CD4-positive, alpha-beta T cell treated with Interferon gamma for 1 hour (primary cell): ENCODE measurements around the gene LRP1-AS.

Experiments
- DNase-seq: peaks from one replicate; pipeline ENCODE4 v3.0.0-alpha.2; 2020

Gene LRP1-AS

GRCh38 chr12:57116580-57117281 lies 30.7 kb downstream of the LRP1-AS start:
- DNase-seq: no peak

DNA sequence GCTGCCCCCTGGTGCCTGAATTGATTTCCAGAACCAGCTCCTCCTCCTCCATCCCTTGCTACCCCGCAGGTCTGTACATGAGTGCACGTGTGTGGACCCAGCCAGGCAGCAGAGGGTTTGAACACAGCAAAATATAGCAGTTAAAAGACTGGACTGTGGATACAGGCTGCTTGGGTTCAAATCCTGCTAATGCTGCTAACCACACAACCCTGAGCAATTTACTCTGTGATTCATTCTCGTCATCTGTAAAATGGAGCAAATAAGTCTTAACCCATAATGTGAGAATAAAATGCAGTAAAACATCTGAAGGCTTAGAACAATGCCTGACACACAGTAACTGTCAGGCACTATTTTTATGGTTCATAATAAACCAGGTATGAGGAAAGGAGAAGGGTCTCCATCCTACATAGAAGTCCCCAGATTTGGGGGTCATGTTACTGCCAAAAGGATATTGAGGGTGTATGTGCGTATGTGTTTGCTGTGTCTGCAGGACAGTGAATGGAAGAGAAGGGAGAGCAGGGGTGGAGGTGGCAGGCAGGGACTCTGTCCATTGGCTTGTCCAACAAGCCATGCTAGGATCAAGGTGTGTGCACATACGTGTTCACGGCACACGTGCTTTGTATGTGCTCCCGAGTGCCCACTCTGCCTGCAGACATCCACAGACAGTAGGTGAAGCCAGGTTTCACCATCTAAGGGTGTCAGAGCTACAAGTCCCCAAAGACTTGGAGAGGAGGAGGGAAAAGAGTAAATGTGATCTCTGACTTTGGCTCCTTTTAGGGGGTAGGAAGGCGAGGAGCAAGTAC lies 34.7 kb downstream of the LRP1-AS start:
- no peak for DNase-seq

DNA sequence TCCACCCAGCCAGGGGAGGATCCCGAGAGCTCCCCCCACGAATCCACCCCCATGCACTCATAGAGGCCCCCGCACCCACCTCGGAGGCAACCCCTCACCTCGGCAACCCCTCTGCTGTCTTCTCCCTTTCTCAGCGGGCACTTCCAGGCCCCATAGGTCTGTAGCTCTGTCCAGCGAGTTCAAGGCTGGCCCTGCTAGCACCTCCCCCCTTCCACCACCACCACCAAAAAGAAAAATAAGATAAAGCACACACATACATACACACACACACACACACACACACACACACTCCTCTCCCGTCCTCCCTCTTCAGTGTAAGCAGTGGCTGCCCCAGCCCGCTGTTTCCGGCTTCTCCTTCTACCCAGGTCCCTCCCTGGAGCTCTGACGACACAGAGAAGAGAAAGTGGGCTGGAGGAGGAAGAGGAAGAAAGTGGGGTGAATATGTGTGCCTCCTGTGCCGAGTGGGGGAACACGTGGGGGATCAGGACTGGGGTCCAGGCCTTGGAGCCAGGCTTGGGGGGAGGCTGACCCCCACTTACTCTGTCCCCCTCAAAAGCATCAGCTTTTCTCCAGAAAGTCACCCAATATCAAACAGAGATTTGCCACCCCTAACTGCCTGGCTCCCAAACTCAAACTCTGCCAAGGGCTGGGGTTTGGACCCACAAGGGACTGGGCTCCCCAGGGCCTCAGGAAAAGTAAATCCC lies 36.2 kb downstream of the LRP1-AS start, which contains the start of gene STAT6:
TSS of gene STAT6 (minus strand) at position 332 of the 704 bp plus-strand sequence. CDS start 3,084 bp downstream, outside the sequence.
- peak; percentile 92 for DNase-seq

DNA sequence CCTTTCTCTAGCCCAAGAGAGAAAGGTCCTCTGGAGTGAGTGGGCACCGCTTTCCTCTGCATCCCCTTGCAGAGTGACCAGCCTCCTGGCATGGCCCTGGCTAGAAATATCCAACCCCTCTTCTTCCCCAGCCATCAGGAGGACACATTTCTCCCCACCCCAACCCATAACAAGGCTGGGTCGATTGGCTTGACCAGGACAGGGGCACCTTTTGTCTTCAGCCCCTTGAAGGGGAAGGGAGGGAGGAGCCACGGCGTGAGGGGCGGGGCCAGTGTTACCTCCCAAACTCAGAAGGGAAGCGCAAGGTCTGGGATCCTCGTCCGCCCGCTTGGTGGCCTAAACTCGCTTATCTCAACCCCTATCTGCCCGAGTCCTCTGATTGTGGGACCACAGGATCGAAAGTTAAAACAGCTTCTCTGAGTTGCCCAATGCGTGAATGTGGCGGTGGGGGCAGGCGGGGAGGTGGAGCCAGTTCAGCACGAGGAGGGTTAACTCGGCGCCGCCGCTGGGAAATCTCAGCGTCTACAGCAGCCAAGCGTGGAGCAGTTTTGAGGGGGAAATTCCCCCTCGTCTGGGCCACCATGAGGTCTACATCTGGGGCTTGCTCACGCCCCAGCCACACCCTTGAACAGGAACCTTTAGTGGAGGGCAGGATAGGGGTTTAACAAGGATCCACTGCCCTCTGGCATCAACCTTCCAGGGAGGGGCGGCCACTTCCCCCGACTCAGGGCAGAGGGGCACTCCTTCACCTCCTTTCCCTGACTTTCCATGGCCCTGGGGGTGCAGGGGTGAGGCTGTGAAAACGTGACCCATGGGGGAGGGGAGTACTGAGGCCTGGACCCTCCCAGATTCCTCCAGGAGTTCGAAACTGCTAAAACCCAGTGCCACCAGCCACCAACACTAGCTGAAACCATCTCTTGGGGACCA lies 37.1 kb downstream of the LRP1-AS start:
- peak; percentile 82 for DNase-seq

- DNase-seq: no peak
Observed at GRCh38 chr12:57109207-57110103, 38.0 kb downstream of the LRP1-AS start.

DNA sequence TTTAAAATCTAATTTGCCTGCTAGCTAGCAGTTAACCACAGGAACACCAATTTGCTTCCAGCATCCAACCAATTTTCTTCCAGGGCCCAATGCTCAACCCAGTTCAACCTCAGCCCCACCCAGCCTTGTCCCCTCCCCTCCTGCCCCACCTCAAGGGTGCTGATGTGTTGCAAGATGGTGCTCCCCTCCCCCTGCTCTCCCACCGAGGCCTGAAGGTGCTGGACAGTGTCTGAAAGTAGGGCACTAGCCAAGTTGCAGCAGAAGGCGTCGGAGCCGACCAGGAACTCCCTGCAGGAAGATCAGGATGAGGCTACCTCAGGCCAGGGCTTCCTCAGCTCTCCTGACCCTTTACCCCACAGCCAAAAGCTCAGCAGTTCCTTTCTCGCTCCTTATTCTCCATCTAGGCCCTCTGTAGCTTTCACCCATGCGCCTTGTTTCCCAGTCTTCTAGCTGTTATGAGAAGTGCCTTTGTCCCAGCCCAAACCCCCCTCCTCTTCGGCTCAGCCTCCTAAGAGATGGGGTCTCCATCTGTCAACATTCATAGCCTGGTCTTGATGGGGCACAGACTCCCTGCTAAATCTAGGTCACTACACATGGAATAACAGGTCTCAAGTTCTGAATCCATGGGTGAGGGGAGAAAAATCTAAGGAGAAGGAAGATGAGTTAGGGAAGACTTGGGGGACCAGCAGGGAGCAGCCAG lies 39.8 kb downstream of the LRP1-AS start:
- no peak for DNase-seq

DNA sequence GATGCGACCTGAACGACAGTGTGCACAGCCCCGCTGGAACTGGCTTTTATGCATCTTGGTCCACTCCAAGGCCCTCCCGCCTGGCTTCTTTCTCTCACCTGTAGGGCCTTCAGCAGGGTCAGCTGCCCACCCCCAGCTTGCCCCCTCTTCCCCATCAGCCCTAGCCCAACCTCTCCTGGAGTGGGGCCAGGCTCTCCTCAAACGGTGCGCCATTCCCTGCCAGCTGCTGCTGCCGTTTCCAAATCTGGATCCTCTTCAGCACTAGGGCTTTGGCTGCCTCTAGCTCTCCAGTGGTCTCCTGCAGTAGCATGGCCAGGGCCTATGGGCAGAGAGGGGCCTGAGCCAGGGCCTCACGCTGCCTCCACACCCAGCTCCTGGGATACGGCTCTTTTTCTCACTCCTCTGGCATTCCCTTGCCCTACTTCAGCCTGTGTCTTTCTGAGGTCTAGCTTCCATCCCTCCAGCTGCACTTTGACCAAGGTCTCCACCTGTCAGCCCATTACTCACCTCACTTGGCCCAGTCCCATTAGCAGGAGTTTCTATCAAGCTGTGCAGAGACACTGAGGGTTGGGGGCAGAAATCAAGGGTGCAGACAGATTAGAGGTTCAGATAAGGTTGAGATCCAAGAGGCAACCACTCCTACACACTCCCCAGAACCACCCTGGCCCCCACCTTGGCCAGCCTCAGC lies 41.3 kb downstream of the LRP1-AS start:
- DNase-seq: no peak

DNA sequence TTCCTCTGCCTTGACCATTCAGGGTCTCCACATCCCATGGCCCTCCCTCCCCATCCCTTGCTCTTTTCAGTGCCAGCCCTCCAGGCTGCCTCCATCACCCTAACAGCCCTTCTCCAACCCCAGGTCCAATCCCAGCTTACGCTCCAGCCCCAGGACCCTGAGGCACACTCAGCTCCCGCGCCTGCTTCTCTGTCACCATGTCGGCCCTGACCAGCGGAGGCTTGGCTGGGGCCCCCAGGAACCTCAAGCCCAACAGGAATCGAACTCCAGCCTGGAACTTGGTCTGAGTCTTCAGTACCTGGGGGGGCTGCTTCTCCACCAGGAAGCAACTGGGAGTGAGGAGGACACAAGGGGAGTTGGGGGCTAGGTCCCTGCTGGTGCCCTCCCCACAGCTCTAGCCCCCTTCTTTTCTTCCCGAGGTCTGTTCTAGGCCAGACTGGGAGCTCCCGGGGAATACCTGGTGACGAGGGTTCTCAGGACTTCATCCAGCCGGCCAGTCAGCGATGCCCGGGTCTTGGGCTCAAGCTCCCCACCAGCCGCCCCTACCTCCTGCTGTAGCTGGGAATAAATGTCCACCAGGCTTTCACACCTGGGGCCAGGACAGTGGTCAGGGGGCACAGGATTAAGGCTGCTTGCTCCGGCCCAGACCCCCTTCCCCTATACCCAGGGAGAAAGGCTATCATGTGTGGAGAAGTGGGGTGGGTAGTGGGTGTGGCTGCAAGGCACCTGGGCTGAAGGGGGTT lies 42.2 kb downstream of the LRP1-AS start:
- no peak for DNase-seq

- no peak for DNase-seq
Observed at GRCh38 chr12:57104292-57104910, 43.0 kb downstream of the LRP1-AS start.

DNA sequence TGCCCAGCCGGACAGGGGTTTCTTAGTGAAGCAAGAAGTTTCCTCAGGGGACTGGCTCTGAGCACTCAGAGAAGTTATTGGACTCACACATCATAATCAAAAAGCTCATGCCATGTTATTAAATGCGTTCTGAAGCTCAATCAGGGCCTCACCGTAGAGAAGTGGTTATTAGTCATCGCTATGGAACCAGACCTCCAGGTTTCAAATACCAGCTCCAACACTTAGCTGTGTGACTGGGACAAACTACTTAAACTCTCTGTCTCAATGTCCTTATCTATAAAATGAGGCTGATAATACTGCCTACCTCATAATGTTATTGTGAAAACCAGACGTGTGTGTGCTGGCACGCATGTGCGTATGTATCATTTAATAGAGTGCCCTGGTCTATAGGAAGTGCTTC lies 43.6 kb downstream of the LRP1-AS start:
- DNase-seq: no peak

DNA sequence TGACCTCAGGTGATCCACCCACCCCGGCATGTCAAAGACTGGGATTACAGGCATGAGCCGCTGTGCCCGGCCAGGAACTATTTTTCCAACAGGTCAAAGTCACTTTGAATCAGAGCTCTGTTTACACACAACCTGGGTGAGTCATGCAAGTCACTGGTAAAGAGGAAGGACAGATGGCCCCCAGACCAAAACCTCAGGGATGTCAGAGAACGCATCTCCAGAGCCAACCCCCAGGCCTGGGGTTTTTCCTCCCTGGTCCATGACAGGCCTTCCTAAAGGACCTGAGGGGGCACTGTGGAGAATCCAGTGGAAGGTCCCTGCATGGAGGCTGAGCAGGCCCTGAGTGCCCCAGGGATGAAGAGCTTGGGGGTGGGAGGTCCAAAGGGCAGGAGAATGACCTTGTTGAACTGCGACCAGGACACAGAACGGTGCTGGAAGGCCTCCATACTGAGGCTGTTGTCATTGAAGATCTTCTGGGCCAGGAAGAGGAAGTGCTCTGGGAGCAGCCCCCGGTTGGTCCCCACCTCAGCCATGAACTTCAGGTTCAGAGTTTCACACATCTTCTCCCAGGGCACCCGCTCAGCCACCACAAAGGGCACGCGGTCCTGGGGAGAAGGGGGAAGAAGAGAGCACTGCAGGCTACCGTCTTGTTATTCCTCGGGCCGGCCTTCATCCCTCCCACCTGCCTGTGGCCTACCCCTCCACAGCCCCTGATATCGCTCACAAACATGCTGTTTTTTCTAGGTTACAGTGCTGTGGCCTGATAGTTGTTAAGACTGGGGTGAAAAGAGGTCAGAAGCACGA lies 45.3 kb downstream of the LRP1-AS start:
- DNase-seq: no peak

DNA sequence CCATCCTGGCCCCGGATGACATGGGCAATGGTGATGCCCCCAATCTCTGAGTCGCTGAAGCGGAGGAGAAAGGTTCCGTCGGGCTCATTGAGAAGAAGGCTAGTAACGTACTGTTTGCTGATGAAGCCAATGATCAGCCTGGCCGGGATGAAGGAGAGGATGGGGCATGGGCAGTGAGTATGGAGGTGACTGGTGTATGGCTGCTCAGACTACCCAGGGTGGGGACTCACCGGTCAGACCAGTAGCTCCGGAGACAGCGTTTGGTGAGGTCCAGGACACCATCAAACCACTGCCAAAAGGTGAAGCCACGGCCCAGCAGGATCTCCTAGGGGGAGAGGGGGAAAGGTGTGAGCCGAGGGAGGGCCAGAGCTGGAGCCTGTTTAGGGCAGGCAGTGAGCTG lies 47.7 kb downstream of the LRP1-AS start:
- no peak for DNase-seq

DNA sequence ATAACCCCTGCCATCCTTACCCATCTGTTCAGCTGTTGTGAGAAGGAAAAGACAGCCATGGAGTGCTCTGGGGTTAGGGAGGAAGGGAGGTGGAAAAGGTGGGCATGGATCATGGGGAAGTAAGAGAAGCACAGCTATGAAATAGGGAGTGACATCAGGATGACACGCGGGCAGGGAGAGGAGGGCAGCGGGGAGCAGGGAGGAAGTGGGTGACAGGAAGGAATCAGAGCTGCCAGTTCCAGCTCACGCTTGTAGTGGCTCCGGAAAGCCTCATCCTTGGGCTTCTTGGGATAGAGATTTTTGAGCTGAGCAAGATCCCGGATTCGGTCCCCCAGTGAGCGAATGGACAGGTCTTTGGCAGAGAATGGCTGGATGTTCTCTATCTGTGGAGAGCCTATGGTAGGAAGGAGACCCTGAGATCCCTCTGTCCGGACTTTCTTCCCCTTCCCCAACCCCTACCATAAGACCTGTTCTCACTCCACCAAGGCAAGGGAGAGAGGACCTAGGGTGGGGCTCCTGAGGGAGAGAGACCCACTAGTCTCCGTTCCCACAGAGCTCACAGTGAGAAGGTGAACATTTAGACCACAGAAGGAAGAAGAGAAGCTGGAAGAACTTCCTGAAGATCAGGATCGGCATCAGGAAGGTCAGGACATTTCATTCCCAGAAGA lies 48.2 kb downstream of the LRP1-AS start:
- no peak for DNase-seq

DNA sequence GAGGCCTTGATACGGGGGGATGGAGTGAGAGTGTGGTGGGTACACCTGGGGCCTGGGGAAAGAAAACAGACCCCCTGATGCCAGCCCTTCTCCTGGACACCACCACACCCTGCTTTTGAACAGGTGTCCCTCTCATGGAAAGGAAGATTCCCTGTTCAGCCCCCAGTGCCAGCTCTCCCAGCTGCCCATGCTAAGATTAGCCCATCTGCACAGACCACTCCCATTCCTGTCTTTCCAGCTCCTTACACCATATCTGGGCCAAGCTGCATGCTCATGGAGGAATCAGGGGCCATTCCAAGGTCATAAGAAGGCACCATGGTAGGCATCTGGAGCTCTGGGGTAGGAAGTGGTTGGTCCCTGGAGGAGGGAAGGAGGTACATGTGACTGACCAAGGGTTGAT lies 48.9 kb downstream of the LRP1-AS start:
- DNase-seq: no peak

DNA sequence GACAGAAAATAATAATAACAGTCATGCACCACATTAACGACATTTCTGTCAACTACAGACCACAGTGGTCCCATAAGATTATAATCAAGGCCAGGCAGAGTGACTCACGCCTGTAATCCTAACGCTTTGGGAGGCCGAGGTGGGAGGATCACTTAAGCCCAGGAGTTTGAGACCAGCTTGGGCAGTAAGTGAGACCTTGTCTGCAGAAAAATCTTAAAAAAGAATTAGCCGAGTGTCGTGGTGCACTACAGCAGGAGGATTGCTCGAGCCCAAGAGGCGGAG lies 49.9 kb downstream of the LRP1-AS start:
- DNase-seq: no peak

- no peak for DNase-seq
Observed at GRCh38 chr12:57096748-57097553, 50.5 kb downstream of the LRP1-AS start.

GRCh38 chr12:57096099-57096572 lies 51.3 kb downstream of the LRP1-AS start:
- no peak for DNase-seq
